Activated CD4-positive, alpha-beta T cell treated with anti-CD3 and anti-CD28 coated beads, Interleukin-2, amount 10 ng/mL, durations not matched to agents 24 days and 14 days (primary cell): ENCODE measurements around the gene C17orf107. TPM values are rescaled to one million over a fixed set of nuclear protein-coding genes. Genes with fewer than 3 reads are reported as not detected.
"Not testable (repeated sequence)": the region's sequence is repeated elsewhere in the genome, so short reads cannot be mapped to it uniquely, and the experiment has no call there.

Experiments
- DNase-seq: peaks from one replicate; pipeline ENCODE4 v3.0.0; 2022
- H3K27ac Mint-ChIP-seq: one replicate; pipeline ENCODE4 v1.8.0; 2022; ENCODE audit warnings: mild to moderate bottlenecking, mixed read lengths
- H3K27me3 Mint-ChIP-seq: one replicate; pipeline ENCODE4 v1.8.0; 2022; ENCODE audit warnings: mixed read lengths
- H3K36me3 Mint-ChIP-seq: one replicate; pipeline ENCODE4 v1.8.0; 2022; ENCODE audit warnings: low read depth, mild to moderate bottlenecking, mixed read lengths
- H3K4me1 Mint-ChIP-seq: one replicate; pipeline ENCODE4 v1.8.0; 2021; ENCODE audit warnings: mixed read lengths
- H3K4me3 Mint-ChIP-seq: one replicate; pipeline ENCODE4 v1.8.0; 2022; ENCODE audit warnings: mild to moderate bottlenecking, moderate library complexity, mixed read lengths
- H3K9me3 Mint-ChIP-seq: one replicate; pipeline ENCODE4 v1.8.0; 2021; ENCODE audit warnings: mixed read lengths
- intact Hi-C: fragments of 100-400 bp; cut with micrococcal nuclease; formaldehyde crosslinking; loops from one replicate; pipeline ENCODE4 v1.15.1; 2023
- total RNA-seq: library from RNA; stranded (reverse); gene quantifications from 2 replicates; pipeline ENCODE4 v1.2.3, GENCODE V29; 2022

C17orf107 gene
- total RNA-seq, 1 donor from 2014 or later: 1.7 TPM

DNA sequence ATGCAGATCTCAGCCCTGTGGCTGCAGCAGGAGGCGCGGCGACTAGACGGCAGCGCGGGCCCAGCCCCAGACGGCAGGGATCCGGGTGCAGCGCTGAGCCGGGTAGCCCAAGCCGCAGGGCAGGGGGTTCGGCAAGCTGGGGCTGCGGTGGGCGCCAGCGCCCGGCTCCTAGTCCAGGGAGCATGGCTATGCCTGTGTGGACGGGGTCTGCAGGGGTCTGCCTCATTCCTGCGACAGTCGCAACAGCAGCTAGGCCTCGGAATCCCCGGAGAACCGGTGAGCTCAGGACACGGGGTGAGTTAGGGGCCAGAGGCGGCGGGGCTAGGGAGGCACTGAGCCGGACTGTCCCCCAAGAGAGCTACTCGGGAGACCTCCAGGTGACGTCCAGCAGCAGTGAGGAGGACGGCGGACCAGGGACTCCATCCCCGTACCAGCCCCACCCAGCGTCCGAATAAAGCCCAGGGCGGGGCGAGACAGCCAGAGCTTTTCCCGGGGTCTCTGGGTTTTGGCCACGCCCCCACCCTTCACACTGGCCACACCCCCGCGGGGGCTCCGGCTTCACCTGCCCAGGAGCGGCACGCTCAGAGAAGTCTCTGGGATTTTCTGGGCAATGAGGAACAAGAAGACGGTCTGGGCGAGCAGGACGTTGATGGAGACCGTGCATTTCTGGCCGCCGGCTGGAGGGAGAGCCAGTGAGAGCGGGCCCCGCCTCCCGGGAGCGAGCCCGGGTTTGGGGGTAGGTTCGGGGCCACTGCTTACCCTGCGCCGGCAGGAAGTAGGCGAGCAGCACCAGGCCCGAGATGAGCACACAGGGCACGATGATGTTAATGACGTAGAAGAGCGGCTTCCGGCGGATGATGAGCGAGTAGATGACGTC, 1.1 kb downstream of the C17orf107 start:
- Mint-ChIP-seq H3K27ac (peak overlapping the region; percentile 41), H3K4me1 (peaks cover 22% of the 10 kb centered on the region), H3K9me3 (no peaks in the 10 kb centered on the region), H3K36me3 (peaks cover 8% of the 10 kb centered on the region), H3K4me3 (peak overlapping the region; percentile 89), H3K27me3 (peaks cover 3% of the 10 kb centered on the region)
- DNase-seq: peak; percentile 88
- intact Hi-C loops: loop anchor here (5.0 kb wide), 1 partner anchor 333 kb away; no protein-coding TSS in a partner anchor

DNA sequence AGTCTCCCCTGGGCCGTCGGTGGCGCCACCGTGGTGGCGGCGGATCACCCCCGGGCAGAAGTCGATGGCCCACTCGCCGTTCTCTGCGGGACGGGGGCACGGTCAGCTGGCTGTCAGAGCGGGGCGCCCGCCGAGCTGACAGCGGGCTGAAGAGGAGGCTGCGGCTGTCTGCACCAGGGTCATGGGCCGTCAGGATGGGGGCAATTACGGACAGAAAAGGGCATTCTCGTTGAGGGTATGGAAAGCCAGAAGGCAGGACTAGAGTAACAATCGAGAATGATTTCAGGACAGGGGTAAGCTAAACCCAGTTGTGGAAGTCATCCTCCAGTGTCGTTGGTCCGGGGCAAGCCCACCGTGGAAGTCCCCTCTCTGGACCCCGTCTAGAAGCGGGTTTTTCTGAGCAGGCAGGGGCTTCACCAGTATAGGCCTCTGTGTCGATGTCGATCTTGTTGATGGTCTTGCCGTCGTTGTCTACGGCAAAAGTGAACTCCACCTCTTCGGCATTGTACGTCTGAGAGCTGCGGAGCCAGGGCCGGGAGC, 1.8 kb downstream of the C17orf107 start:
- H3K9me3 Mint-ChIP-seq: no peaks in the 10 kb centered on the region

GRCh38 chr17:4901648-4902344, 2.5 kb downstream of the C17orf107 start:
- intact Hi-C loops: loop anchor here (2.0 to 5.0 kb wide), 3 partner anchors 39 to 334 kb away; partner anchors contain the start of genes GLTPD2, RNF167 and SLC25A11
- Mint-ChIP-seq H3K9me3 (no peaks in the 10 kb centered on the region), H3K4me1 (peaks cover 23% of the 10 kb centered on the region)

More for the DNA sequence above, 1.8 kb downstream of the C17orf107 start:
- H3K4me3 Mint-ChIP-seq: peak overlapping the region; percentile 89
- H3K27me3 Mint-ChIP-seq: peaks cover 3% of the 10 kb centered on the region
- H3K27ac Mint-ChIP-seq: peak overlapping the region; percentile 41
- peaks cover 22% of the 10 kb centered on the region for H3K4me1 Mint-ChIP-seq
- H3K36me3 Mint-ChIP-seq: peaks cover 2% of the 10 kb centered on the region
- peak; percentile 66 for DNase-seq
- intact Hi-C loops: loop anchor here (5.0 kb wide), 1 partner anchor 334 kb away; no protein-coding TSS in a partner anchor

DNA sequence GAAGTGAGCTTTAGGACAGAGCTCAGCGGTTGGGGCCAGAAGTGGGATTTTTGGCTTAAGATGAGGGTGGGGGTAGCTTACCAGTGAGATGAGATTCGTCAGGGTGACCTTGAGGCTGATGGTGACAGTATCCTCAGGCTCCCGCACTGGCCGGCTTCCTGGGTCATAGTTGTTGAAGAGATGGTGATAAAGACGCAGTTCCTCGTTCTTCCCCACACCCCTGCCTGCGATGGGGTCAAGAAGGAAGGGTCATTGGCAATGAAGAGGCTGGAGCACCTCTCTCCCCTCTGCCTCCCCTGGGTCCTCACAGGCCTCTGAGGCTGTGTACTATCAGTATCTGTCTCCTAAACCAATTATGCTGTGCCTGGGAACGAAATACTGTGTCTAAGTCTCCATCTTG, 3.2 kb downstream of the C17orf107 start:
- intact Hi-C loops: loop anchor here (2.0 to 5.0 kb wide), 3 partner anchors 38 to 335 kb away; partner anchors contain the start of genes GLTPD2, RNF167 and SLC25A11
- Mint-ChIP-seq H3K27ac (no peak overlapping the region), H3K9me3 (no peaks in the 10 kb centered on the region), H3K4me1 (peaks cover 26% of the 10 kb centered on the region), H3K4me3 (no peak overlapping the region), H3K36me3 (no peaks in the 10 kb centered on the region), H3K27me3 (peaks cover 6% of the 10 kb centered on the region)
- no peak for DNase-seq

More at GRCh38 chr17:4901648-4902344, 2.5 kb downstream of the C17orf107 start:
- Mint-ChIP-seq H3K36me3 (no peaks in the 10 kb centered on the region), H3K27ac (no peak overlapping the region), H3K4me3 (peak overlapping the region; percentile 89), H3K27me3 (peaks cover 4% of the 10 kb centered on the region)
- peak; percentile 70 for DNase-seq

GRCh38 chr17:4903051-4903818, 3.9 kb downstream of the C17orf107 start, which contains the start of gene CHRNE:
Gene CHRNE (minus strand): TSS chr17:4903098. CDS start chr17:4903063, 35 bp downstream.
- DNase-seq: peak; percentile 93
- Mint-ChIP-seq H3K36me3 (no peaks in the 10 kb centered on the region), H3K9me3 (no peaks in the 10 kb centered on the region), H3K4me3 (peak within 1 kb of the TSS; percentile 30), H3K4me1 (peaks cover 26% of the 10 kb centered on the region), H3K27ac (peak within 1 kb of the TSS; percentile 30), H3K27me3 (peaks cover 6% of the 10 kb centered on the region)
- intact Hi-C loops: loop anchor here (2.0 to 5.0 kb wide), 3 partner anchors 38 to 336 kb away; partner anchors contain the start of genes GLTPD2, RNF167 and SLC25A11

GRCh38 chr17:4906642-4907041, 7.3 kb downstream of the C17orf107 start:
- H3K27me3 Mint-ChIP-seq: not testable (repeated sequence)

GRCh38 chr17:4908301-4908700, 9.0 kb downstream of the C17orf107 start:
- H3K27ac Mint-ChIP-seq: no peak overlapping the region
- intact Hi-C loops: loop anchor here (2.0 kb wide), 2 partner anchors 78 to 154 kb away; partner anchors contain the start of gene CAMTA2
- no peaks in the 10 kb centered on the region for H3K9me3 Mint-ChIP-seq
- no peak overlapping the region for H3K4me3 Mint-ChIP-seq
- peaks cover 8% of the 10 kb centered on the region for H3K27me3 Mint-ChIP-seq
- DNase-seq: peak; percentile 69
- no peaks in the 10 kb centered on the region for H3K36me3 Mint-ChIP-seq
- peaks cover 10% of the 10 kb centered on the region for H3K4me1 Mint-ChIP-seq

More at GRCh38 chr17:4906642-4907041, 7.3 kb downstream of the C17orf107 start:
- H3K27ac Mint-ChIP-seq, DNase-seq, intact Hi-C loops, H3K9me3 Mint-ChIP-seq, H3K36me3 Mint-ChIP-seq, H3K4me3 Mint-ChIP-seq: not testable (repeated sequence)
- peaks cover 19% of the 10 kb centered on the region for H3K4me1 Mint-ChIP-seq

DNA sequence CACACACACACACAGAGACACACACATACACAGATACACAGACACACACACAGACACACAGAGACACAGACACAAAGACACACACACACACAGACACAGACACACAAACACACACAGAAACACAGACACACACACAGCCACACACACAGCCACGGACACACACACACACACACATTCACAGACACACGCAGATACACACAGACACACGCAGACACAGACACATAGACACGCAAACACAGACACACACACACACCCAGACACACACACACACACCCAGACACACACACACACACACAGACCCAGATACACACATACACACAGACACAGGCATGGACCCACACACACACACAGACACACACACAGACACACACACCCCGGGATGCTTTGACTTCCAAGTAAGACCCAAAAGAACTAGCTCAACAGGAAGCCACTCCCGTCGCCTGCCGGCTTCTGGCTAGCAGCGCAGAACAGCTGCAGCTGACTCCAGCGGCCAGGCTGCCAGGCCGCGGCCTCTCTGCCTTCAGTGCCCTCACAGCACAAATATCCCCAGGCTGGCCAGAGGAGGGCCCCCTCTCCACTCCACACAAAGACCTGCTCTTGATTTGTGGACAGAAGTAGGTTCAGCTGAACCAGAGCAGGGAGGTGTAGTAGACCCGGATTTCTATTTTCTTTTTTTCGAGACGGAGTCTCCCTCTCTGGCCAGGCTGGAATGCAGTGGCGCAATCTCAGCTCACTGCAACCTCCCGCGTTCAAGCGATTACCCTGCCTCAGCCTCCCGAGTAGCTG, 9.6 kb downstream of the C17orf107 start:
- H3K36me3 Mint-ChIP-seq: no peaks in the 10 kb centered on the region
- intact Hi-C loops: loop anchor here (1.0 to 2.0 kb wide), 3 partner anchors 58 to 154 kb away; partner anchors contain the start of genes CAMTA2 and SPAG7
- no peak overlapping the region for H3K4me3 Mint-ChIP-seq
- DNase-seq: peak; percentile 93
- peaks cover 8% of the 10 kb centered on the region for H3K27me3 Mint-ChIP-seq
- H3K9me3 Mint-ChIP-seq: no peaks in the 10 kb centered on the region
- H3K4me1 Mint-ChIP-seq: peaks cover 6% of the 10 kb centered on the region
- H3K27ac Mint-ChIP-seq: no peak overlapping the region

- Mint-ChIP-seq H3K27ac (no peak overlapping the region), H3K9me3 (no peaks in the 10 kb centered on the region), H3K27me3 (peaks cover 5% of the 10 kb centered on the region), H3K4me1 (peaks cover 3% of the 10 kb centered on the region), H3K4me3 (no peak overlapping the region), H3K36me3 (no peaks in the 10 kb centered on the region)
- DNase-seq: no peak
- intact Hi-C loops: no loop called here
These were observed 14.7 kb downstream of the C17orf107 start for GRCh38 chr17:4913994-4914393.

DNA sequence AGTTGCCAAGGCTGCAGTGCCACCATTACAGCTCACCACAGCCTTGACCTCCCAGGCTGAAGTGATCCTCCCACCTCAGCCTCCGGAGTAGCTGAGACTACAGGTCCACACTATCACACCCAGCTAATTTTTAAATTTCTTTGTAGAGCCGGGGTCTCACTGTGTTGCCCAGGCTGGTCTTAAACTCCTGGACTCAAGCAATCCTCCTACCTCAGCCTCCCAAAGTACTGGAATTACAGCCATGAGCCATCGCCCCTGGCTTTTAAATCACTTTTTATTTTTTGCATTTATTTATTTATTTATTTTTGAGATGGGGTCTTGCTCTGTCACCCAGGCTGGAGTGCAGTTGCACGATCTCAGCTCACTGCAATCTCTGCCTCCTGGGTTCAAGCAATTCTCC, 15.2 kb downstream of the C17orf107 start:
- H3K27me3 Mint-ChIP-seq, H3K4me3 Mint-ChIP-seq, intact Hi-C loops, H3K4me1 Mint-ChIP-seq, H3K27ac Mint-ChIP-seq, H3K9me3 Mint-ChIP-seq, H3K36me3 Mint-ChIP-seq, DNase-seq: not testable (repeated sequence)

GRCh38 chr17:4919511-4920047, 20.2 kb downstream of the C17orf107 start:
- no peaks in the 10 kb centered on the region for H3K9me3 Mint-ChIP-seq
- intact Hi-C loops: no loop called here
- no peaks in the 10 kb centered on the region for H3K27me3 Mint-ChIP-seq
- no peak for DNase-seq
- H3K4me3 Mint-ChIP-seq: no peak overlapping the region
- peaks cover 3% of the 10 kb centered on the region for H3K36me3 Mint-ChIP-seq
- H3K27ac Mint-ChIP-seq: no peak overlapping the region
- H3K4me1 Mint-ChIP-seq: no peaks in the 10 kb centered on the region
